ENCODE results near the gene CPM.
A peak's percentile ranks its signal among the peaks of the same experiment; 100 is the strongest.

The CPM gene

DNA sequence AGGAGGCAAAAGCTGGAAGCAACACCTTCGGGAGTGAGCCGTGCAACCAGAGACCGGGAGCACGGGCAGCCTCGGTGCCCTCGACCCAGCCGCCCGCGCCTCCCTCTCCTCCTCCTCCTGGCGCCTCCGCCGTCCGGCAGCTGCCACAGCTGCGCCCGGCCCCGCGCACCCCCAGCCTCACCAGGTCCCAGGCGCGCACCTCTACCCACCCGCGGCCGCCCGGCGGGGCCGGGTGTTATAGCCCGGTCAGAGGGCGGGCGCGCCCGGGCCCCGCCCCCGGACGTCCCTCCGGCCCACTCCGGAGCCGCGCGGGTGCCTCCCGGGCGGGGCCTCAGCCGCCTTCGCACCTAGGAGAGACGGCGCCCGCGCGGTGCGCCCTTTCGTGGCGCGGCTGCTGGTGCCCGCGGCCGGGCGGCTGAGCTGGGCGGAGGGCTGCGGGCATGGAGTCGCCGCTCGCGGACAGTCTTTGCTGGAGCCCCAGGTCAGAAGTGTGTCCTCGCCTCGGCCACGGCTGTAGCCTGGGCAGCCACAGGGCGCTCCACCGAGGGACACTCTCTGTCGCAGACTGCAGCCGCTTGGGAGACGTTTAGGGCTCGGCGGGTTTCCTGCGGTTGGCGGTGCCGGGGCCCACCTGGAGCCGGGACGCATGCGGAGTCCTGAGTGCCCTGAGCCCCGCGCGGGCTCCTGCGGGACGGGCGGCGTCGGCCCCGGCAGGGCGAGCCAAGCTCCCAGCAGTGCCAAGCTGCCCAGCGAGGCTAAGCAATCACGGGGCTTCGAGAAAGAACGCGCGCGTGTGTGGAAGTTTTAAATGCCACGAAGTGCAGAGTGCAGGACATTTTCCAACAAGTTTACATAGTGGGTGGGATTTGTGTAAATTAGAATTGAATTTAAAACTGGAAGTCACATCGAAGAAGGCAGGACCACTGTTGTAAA, at the start of gene CPM:
TSS of gene CPM (minus strand) at position 211 of the 933 bp plus-strand sequence. CDS start 334 bp downstream, outside the sequence.
- peak; percentile 100 for DNase-seq

DNA sequence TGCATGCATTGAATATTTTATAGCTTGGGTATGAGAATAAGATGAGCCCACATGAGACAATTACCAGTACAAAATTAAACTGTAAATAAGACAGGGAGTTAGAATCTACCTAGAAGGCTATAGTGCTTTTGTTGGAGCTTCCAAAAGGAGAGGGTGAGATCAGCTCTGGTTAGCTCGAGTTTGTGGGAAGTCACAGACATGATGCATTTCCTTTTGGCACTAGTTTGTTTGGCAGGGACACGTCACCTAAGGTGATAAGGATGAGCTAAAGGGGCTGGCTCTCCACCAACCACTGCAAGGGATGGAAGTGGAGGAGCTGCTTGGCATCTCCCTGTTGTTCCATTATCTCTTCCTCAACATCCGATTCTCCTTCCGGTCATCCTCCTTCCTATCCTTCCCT, 48.5 kb upstream of the CPM start:
- DNase-seq: no peak

DNA sequence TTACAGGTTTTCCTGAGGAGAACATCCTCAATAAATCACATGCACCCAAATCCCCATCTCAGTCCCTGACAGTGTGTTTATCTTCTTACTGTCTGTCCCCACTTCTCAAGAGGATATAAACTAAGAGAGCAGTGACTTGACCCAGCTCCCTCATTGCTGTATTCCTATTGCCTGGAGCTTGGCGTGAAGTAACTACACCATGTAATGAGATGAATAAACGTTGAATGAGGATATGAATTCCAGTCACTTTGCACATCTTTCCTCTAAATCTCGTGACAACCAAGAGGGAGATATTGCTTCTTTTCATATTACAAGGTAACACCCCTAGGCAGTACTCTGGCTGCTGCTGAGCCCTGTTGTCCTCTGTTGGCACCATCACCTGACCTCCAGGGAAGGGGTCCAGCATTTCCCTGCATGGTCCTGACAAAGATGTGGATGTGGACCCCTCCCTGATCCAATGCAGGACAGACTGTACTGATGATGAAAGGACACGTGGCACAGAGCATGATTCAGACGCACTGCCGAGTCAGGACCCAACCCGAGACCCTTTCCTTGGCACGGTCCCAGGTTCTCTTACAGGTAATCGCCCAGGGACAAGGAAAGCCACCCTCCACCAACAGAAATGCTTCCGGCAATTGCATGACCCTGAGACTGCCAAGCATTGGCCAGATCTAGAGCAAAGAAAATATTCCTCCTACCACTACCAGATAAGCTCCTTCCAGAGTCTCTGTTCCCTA, 47.7 kb upstream of the CPM start:
- DNase-seq: no peak

DNA sequence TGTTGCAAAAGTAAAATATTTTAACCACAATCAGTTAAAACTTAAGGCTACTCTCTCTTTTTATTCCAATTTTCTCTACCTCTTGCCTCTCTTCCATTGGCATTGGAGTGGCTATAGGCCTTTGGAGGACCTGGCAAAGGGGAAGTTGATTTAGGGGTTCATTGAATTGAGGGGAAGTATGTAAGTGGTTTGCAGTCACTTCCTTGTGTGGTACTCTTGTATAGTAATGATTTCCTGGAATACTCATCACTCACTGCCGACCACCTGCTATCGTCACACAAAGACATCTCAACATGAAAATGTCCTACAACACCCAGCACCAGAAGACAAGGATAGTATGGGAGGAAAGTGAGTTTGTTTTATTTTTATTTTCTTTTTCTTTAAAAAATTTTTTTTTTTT, 45.7 kb upstream of the CPM start:
- no peak for DNase-seq

DNA sequence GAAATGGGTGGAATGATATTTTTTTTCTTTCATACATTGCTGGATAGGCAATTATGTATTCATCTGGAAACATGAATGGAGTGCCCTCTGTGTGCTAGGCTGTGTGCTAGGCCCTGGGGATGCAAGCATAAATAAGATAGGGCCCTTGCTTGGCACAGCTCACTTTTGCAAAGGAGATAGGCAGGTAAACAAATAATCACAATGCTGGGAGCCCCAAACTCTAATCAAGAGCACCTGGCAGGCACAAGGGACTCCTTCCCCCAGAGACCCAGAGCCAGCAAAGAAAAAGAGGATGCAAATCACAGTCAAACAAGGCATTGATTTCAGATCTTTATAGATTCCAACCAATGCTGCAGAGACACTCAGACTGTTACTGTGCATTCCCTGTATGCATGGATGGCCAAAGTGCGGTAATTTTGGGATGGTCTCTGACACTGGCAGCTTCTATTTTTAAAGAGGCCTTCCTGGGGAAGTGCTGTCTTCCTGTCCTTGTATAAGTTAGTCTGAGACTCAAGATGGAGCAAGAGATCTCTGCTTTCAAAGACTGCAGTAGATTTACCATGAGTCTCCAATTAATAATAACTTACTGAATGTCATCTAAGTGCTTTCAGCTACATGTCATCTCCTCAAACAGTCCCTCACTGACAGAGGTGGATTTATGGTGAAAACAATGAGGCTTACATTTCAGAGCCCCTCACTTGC, 45.1 kb upstream of the CPM start:
- DNase-seq: no peak

DNA sequence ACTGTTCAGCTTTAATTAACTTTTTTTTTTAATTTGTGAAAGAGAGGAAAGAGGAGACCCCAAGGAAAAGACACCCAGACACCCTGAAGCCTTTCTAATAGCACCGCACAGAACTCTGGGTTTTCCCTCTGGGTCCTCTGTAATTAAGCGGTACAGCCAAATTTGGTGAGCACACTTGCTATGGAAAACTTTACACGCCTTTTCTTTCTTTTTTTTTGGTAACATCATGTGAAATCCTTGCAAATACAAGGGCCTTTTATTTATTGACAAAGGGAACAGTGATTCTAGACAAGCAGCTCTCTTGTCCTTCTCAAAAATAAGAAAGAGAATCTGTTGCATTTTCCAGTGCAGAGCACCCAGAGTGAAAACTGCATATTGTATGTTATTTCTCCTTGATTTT, 44.4 kb upstream of the CPM start:
- DNase-seq: no peak

DNA sequence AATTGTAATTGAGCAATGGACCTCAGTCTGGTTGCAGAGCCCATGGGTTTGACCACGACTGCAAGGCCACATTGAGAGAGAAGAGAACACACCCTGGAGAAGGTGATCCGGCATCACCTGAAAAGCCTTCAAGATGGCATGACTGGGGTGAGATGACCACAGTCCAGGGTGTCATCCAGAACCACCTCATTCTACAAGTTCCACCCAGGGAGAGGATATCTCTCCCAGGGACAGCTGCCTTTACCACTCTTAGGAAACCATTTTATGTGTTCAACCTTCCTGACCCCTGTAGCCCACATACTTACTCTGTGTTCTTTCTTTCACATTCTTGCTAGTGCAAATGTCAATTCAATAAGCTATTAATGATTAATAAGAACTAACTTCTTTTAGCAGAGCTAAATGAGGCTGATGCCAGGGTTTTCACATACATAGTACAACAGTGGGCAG, 43.4 kb upstream of the CPM start:
- no peak for DNase-seq

DNA sequence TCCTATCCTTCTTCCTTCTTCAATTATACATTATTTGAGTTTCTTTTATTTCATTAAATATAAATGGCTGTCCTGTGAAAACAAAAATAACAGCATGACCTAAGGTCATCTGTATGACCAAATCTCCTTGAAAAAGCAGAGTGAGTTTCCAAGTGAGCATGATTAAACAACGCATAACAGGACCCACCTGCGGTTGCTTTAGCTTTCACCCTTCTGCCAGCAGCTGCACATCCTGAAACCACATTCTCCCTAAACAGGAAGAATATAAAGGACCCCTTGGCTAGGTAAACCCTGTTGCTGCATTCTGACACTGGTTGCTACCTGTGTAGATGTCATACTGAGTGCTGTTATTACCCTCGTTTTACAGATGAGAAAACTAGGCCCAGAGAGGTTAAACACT, 42.8 kb upstream of the CPM start:
- DNase-seq: no peak

DNA sequence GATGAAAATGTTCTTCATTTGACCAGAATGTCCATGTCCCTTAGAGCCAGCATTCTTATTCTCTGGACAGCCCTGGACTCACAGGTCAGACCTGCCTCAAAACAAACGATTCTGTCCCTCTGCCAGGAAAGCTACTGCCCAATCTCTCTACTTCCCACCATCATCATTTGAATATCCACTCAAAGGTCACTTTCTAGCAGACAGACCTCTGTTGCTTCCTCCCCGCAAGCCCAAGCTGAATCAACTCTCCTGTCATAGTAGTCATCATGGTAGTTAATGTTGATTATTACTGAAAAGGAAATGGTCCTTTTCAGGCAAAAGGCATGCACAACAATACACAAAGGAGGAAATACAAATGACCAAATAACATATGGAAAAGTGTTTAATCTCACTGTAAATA, 39.6 kb upstream of the CPM start:
- DNase-seq: no peak

DNA sequence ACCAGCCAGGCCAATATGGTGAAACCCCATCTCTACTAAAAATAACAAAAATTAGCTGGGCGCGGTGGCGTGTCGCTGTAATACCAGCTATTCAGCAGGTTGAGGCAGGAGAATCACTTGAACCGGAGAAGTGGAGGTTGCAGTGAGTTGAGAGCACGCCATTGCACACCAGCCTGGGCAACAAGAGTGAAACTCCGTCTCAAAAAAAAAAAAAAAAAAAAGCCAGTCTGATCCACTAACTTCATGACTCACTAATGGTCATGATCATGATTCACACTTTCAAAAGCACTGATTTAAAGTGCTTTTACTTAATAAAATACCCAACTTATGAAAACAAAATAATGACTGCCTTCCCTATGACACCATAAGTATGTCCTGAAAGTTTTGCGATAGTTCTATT, 38.4 kb upstream of the CPM start:
- DNase-seq: no peak

DNA sequence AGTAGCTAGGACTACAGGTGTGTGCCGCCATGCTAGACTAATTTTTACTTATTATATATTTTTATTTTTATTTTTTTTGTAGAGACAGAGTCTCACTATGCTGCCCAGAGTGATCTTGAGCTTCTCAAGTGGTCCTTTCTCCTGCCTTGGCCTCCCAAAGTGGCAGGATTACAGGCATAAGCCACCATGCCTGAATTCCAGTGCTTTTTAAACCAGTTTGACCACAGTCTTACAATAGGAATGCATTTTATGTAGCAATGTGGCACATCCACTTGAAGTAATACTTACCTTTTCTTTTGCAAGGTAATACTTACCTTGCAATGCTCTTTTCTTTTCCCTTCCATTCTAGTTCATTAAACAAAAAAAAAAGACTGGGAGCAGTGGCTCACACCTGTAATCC, 38.0 kb upstream of the CPM start:
- DNase-seq: no peak

DNA sequence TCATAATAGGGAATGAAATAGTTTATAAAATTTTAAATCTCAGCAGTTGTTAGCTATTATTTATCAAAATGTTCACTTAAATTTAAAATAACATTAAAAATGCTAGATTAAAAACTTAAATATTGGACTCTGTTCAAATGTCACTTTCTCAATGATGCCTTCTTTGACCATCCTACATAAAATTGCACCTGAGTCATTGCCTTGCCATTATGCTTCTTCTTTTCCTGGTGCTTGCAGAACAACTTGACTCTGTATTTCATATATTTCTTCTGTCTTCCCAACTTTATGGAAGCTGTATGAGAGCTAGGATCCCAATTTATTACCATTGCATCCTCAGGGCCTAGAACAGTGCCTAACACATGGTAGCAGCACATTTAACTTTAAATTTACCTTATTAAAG, 37.3 kb upstream of the CPM start:
- DNase-seq: no peak

DNA sequence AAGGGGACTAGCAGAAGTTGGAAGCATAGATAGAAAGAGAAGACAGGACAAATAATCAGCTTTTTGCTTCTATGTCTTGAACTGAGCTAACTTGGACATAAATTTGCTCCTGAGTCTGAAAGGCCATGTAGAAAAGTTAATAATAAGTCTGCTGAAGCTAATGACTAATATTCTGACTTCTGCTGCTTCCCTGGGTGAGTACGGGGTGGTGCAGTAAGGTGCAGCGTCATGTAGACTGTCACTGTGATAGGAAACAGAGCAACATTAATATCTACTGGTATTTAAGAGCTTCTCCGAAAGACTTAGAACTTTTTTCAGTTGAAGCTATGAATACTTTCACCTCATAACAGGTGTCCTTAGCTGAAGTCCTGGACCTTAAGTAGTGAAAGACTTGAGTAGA, 34.1 kb upstream of the CPM start:
- DNase-seq: no peak

DNA sequence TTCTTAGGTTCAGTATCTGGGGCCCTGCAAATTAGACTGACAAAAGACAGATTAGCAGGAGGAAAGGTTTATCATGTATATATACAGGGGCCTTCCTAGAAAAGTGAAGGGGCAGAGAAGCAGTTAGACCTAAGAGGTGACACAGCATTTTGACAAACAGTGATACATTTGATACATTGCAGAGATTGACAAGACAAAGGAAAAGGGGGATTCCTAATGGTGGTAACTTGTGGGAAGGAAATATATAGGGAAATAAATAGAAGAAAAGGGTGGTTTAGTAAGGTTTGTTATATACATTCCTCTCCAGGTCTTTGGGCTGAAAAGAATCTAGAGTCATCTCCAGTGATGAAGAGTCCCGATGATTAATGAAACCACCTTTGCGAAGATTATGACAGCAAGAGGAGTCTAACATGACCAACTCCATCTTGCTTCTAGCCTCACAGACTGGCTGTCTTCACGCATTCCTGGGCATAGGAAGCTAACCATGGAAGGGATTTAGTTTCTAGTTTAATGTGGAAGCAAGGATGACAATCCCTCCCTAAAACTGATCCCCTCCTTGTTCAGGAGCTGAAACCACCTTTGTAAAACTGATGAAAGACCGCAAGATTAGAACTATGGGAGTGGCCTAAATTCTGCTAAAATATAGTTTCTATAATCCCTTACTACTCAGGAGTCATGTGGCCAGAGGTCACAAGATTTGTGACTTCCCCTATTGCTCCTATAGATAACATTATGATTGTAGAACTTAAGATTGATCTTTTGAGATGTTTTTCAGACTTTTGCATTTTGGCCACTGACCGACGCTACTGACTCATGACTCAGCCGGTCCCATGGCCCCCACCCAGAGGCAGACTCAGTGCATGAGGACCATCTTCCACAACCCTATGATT, 31.1 kb upstream of the CPM start:
- no peak for DNase-seq

DNA sequence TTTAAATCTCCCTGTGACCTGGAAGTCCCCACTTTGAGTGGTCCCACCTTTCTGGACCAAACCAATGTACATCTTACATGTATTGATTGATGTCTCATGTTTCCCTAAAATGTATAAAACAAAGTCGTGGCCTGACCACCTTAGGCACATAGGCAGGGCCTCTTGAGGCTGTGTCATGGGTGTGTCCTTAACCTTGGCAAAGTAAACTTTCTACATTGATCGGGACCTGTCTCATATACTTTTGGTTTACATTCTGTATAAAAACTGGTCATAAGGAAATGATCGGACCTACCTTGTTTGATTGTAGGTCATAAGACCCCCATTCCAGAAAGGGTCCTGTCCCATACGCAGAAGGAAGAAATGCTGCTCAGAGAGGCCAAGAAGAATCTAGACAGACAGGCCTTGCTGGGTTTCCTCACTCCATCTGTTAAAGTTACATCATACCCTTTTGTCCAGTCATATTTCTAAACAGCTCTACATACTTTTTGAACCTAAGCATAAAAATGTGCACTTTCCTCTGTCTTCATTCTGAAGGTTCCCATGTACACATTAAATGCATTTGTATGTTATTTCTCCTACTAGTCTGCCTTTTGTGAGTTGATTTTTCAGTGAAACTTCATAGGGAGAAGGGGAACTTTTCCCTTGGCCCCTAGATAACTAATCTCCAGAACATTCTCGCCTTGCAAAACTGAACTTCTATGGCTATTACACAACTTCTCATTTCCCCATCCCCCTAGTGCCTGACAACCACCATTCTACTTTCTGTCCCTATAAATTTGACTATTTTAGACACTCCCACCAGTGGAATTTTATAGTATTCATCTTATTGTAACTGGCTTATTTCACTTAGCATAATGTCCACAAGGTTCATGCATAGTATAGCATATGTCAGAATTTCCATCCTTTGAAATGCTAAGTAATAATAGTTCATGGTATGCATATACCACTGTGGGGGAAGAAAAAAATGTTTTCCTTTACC, 30.2 kb upstream of the CPM start:
- DNase-seq: no peak

DNA sequence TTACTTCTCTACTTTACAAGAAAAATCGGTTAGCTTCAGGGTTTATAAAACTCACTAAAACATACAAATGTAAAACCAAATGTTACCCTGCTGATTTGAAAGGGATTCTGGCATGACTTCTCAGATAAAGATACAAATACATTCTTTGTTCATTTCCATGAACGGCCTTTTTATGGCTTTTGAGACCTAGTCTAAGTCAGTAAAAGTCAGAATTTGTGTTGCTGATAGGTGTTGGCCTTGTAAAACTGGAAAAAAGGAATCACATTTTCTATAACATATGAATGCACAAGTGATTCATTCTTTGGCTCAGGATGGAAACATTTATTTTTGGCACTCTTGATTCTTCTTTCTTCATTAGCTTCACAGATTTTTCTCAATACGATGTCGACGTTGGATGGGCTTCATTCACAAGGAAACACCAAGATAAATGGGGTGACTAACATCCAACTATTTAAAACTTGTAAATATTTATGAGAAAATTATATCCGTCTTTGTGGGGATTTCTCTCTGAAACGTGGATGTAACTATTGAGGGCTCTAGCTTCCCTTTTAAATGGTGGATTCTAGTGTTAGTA, 27.0 kb upstream of the CPM start:
- DNase-seq: no peak

DNA sequence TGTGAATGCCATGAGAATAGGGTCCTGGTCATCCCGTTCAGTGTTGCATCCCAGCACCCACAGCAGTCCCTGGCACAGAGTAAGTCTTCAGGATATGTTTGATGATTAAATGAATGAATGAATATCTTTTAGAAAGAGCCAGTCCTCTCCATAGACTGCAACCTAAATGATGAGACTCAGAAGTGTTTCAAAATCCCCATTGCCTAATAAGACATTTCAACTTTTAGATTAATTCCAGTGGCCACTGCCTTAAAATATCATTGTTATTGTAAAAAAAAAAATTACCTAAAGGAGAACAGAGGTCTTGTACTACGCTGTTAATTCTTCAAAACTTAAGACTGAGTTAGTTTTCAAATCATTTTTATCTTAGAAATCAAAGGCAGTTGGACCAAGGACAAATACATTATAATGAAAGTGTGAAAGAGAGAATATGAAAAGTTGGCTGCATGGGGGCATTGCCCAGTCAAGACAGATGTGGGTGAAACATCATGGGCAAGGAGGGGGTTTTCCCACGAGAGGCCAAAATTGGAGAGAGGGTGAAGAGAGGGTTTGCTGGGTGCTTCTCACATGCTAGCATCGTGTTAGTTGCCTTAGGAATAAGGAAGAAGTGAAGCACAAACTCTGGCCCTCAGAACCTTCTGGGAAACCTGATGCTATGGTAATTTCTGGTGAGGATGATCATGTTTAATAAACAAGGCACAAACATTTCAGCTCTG, 26.3 kb upstream of the CPM start:
- DNase-seq: no peak

DNA sequence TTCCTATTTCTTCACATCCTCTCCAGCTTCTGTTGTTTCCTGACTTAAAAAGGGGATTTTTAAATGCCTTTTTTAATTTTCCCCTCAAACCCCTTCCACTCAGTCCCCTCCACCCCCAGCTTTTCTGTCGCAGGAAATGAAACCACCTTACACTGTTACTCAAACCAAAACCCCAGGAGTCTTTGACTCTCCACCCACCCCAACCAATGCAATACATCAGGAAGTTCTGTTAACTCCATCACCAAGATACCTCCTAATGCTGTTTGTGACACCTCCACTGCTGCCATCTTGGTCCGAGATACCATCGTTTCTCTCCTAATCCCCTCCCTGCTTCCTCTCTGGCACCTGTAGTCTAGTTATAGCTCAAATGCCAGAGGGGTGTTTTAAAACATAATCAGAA, 25.4 kb upstream of the CPM start:
- no peak for DNase-seq

DNA sequence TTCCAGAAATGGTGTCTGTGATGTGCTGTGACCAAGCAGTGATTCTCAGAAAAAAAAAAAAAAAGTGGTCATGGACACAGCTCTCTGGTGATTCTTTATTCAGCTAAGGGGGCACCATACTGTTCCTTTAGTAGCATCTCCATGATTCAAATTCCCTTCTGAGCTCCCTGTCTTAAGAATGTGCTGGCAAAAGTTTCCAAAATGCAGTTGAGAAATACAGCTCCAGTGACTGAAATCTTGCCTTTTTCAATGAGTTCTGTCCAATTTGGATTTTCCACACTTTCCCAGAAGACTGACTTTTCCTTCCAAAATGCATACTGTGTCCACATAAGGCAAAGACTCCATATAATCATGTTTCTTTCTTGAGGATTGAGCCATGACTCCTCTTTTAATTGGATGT, 24.3 kb upstream of the CPM start:
- DNase-seq: no peak

DNA sequence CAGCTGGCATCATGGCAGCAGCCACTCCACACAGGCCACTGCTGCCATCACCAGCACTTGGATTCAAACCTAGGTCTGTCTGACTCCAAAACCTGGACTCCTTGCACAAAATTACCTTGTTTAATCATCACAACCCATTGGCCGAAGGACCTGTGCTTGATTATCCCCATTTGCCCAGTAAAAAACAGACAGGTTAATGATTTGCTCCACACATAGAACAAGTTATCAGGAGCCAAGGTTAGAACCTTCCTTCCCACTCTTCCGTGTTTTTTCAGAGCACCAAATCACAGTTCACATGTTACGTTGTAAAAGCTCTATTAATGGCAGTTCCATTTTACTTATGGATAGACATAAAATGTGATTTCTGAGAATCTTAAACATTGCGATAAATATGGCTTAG, 23.5 kb upstream of the CPM start:
- no peak for DNase-seq
